Liver (tissue), 3 donors: ENCODE results near the gene NAGLU.

Experiments used
- ATF3 ChIP-seq: IDR thresholded peaks from 2 replicates; pipeline ENCODE4 v1.6.1; 2016; ENCODE audit warnings: antibody characterized with exemption
- CTCF ChIP-seq: fragments of 150-350 bp; IDR thresholded peaks from 2 replicates; pipeline ENCODE4 v1.5.1; 2017; ENCODE audit warnings: improper control_type of control experiment, low read depth, low read length; ENCODE audit not compliant: missing input control
- EGR1 ChIP-seq, 2 donors: IDR thresholded peaks; 2 replicates each; pipeline ENCODE4 v1.6.1; 2016 to 2018; ENCODE audit warnings: antibody characterized with exemption in 2 of 2, low read depth in 2 of 2
- GABPA ChIP-seq, 2 donors: IDR thresholded peaks in 1 of 2; conservative IDR thresholded peaks in 1 of 2; 2 replicates each; pipeline ENCODE4 v1.6.1; 2016; ENCODE audit warnings: antibody characterized with exemption in 2 of 2, mild to moderate bottlenecking in 1 of 2, moderate library complexity in 1 of 2
- JUND ChIP-seq, 2 donors: IDR thresholded peaks; 2 replicates each; pipeline ENCODE4 v1.6.1; 2016; ENCODE audit warnings: antibody characterized with exemption in 2 of 2
- MAX ChIP-seq: IDR thresholded peaks from 2 replicates; pipeline ENCODE4 v1.6.1; 2016; ENCODE audit warnings: antibody characterized with exemption
- RAD21 ChIP-seq, 2 donors: IDR thresholded peaks; 2 replicates each; pipeline ENCODE4 v1.6.1; 2016; ENCODE audit warnings: antibody characterized with exemption in 2 of 2, mild to moderate bottlenecking in 2 of 2
- REST ChIP-seq: IDR thresholded peaks from 2 replicates; pipeline ENCODE4 v1.6.1; 2016; ENCODE audit warnings: antibody characterized with exemption, mild to moderate bottlenecking
- RXRA ChIP-seq, 2 donors: IDR thresholded peaks; 2 replicates each; pipeline ENCODE4 v1.6.1; 2017 to 2018; ENCODE audit warnings: antibody characterized with exemption in 2 of 2, mild to moderate bottlenecking in 1 of 2
- SP1 ChIP-seq: IDR thresholded peaks from 2 replicates; pipeline ENCODE4 v1.6.1; 2018; ENCODE audit warnings: antibody characterized with exemption, mild to moderate bottlenecking
- TAF1 ChIP-seq: conservative IDR thresholded peaks from 2 replicates; pipeline ENCODE4 v1.6.1; 2016; ENCODE audit warnings: antibody characterized with exemption, mild to moderate bottlenecking
- YY1 ChIP-seq: IDR thresholded peaks from 2 replicates; pipeline ENCODE4 v1.6.1; 2016; ENCODE audit warnings: antibody characterized with exemption, mild to moderate bottlenecking
- ZBTB33 ChIP-seq: IDR thresholded peaks from 2 replicates; pipeline ENCODE4 v1.6.1; 2016; ENCODE audit warnings: antibody characterized with exemption
- donor health status: healthy.
- donor health status: healthy.

GRCh38 chr17:42565523-42566214 lies 29.6 kb downstream of the NAGLU start:
- TF ChIP-seq CTCF (no peak), TAF1 (no peak), EGR1 (IDR thresholded peaks at IDR 0.05; ENCODE audit: low read depth in 2 of 2) (no peak), REST (no peak), ZBTB33 (no peak), GABPA (IDR thresholded peaks at IDR 0.05 in 1 of 2, conservative IDR thresholded peaks at IDR 0.05 in 1 of 2) (no peak), RAD21 (IDR thresholded peaks at IDR 0.05) (no peak), MAX (no peak), YY1 (no peak), SP1 (no peak), JUND (IDR thresholded peaks at IDR 0.05) (no peak), ATF3 (no peak), RXRA (IDR thresholded peaks at IDR 0.05) (no peak)
